Stomach smooth muscle (tissue), 2 donors: ENCODE measurements around the gene DLG3.
A peak's percentile ranks its signal among the peaks of the same experiment; 100 is the strongest.

Experiments used
- H3K27ac ChIP-seq: one replicate; pipeline ENCODE4 v1.7.0; 2013; ENCODE audit warnings: mild to moderate bottlenecking, low read length, inconsistent platforms
- H3K27me3 ChIP-seq, 2 donors: one replicate each; pipeline ENCODE4 v1.7.0; 2013; ENCODE audit warnings: low read length in 2 of 2; ENCODE audit not compliant: insufficient read depth in 2 of 2, control insufficient read depth in 1 of 2
- H3K36me3 ChIP-seq, 2 donors: one replicate each; pipeline ENCODE4 v1.7.0; 2013; ENCODE audit warnings: low read length in 2 of 2; ENCODE audit not compliant: control insufficient read depth in 2 of 2, insufficient read depth in 2 of 2
- H3K4me1 ChIP-seq: one replicate; pipeline ENCODE4 v1.7.0; 2013; ENCODE audit warnings: low read length; ENCODE audit not compliant: control insufficient read depth, insufficient read depth
- H3K4me3 ChIP-seq, 2 donors: one replicate each; pipeline ENCODE4 v1.7.0; 2013; ENCODE audit warnings: low read length in 2 of 2
- H3K9ac ChIP-seq, 2 donors: one replicate each; pipeline ENCODE4 v1.7.0; 2013; ENCODE audit warnings: low read length in 2 of 2, mild to moderate bottlenecking in 1 of 2
- H3K9me3 ChIP-seq, 2 donors: one replicate each; pipeline ENCODE4 v1.7.0; 2013; ENCODE audit warnings: low read length in 2 of 2; ENCODE audit not compliant: control insufficient read depth in 2 of 2
- donor health status: healthy.
- donor health status: Pancreatic carcinoma.

Gene DLG3

DNA sequence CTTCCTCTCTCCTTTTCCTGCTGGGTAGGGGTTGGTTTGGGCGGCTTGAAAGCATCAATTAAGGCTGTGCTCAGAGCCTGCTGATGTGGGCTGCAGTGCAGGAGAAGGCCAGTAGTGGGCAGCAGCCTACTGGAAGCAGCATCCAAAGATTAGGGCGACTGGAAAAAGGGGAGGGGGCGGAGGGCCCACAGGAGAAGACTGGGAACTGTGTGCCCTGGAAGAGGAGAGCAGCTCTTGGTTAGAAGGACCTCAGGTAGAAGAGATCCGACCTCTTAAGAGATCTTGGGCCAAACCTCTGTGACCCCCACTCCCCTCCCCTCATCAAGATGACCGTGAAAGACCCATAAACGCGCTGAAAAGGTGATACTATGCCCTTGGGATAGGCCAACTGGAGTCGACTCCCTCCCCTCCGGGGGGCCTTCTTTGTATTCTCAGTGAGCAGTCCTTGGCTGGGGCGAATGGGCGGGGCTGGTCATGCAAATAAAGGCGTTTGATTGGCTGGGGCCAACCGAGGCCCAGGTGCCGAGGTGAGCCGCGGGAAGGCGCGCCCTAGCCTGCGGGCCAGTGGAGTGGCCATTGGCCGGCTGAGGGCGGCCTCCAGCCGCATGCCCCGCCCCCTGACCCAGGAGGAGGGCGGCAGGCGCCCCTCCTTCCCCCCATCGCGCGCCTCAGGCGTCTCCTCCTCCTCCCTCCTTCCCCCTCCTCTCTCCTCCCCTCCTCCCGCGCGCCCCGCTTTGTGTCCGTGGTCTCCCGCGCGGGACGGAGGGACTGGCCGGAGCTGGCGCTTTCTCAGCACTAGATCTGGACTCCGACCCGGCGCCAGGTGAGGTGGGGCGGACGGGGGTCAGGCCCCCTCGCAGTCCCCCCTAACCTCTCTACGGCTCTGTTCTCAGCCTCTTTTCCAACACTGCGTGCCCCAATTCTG is 10.1 kb downstream of the DLG3 start:
- peak overlapping the region; percentile 62 to 64 for H3K9ac ChIP-seq
- H3K4me3 ChIP-seq = peak overlapping the region; percentile 60 to 74
- peaks cover 27% of the 10 kb centered on the region for H3K4me1 ChIP-seq
- H3K36me3 ChIP-seq = no peaks in the 10 kb centered on the region
- no peaks in the 10 kb centered on the region for H3K9me3 ChIP-seq
- H3K27ac ChIP-seq = peak overlapping the region; percentile 69
- peaks cover 0 to 5% of the 10 kb centered on the region in 2 donors for H3K27me3 ChIP-seq

DNA sequence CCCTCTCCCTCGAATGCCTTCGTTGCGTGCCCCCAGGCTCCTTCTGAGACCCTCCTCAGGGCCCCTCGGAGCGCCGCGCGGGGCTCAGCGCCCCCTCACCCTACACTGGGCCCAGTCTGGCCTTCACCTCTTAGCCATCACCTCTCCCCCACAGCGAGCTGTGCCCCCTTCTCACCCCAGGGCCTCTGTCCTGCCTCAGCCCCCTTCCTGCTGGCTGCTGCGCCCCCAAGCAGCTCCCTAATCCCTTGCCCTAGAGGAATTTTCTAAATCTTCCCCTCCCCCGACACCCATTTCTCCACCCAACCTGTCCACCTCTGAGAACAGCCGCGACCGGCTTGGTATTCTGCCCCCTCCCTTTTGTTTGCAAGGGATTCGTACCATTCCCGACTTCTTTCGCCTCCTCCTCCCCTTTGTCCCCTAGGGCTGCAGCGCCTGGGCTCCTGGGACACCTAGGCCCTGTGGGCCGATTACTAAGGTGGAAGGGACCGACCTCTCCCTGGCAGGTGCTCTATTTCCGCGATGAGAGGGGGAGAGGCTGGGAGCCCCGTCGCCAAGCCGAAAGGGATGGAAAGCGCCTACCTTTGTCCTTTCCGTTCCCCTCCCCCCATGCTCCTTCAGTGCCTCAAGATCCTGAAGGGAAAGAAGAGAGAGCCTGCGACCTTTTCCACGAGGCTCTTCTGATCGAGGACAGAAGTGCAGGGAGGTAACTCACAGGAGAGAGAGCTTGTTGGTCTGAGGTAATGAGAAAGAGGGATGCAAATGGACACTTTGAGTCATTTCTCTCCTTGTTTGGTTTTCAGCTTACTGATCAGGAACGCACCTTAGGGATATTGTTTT is 10.9 kb downstream of the DLG3 start:
- peaks cover 0 to 5% of the 10 kb centered on the region in 2 donors for H3K27me3 ChIP-seq
- H3K27ac ChIP-seq = peak overlapping the region; percentile 69
- no peaks in the 10 kb centered on the region for H3K36me3 ChIP-seq

DNA sequence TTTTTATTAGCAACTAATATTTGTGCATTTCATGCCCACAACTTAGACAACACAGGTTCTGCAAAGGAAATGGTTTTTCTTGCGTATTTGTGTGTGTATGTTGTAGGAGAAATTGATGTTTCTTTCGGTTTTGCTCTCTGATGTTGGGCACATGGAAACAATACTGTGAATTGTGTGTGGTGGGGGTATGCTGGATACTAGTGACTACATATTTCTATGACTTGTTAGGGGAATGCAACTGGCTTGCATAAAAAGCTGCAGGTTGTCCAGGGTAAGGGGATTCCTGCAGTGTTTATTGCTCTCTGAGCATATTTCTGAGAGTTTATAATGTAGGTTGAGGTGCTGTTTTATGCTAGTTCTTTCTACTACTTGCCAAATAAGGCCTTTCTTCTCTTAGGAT is 11.6 kb downstream of the DLG3 start:
- Histone ChIP-seq H3K36me3 (no peaks in the 10 kb centered on the region), H3K4me3 (peak overlapping the region; percentile 60 to 74), H3K27me3 (peaks cover 0 to 5% of the 10 kb centered on the region in 2 donors), H3K9me3 (no peaks in the 10 kb centered on the region), H3K9ac (no peak overlapping the region), H3K27ac (no peak overlapping the region), H3K4me1 (peaks cover 27% of the 10 kb centered on the region)

More for the DNA sequence above, 10.9 kb downstream of the DLG3 start:
- peaks cover 27% of the 10 kb centered on the region for H3K4me1 ChIP-seq
- peak overlapping the region; percentile 60 to 74 for H3K4me3 ChIP-seq
- H3K9ac ChIP-seq = peak overlapping the region; percentile 62 to 64
- H3K9me3 ChIP-seq = no peaks in the 10 kb centered on the region

DNA sequence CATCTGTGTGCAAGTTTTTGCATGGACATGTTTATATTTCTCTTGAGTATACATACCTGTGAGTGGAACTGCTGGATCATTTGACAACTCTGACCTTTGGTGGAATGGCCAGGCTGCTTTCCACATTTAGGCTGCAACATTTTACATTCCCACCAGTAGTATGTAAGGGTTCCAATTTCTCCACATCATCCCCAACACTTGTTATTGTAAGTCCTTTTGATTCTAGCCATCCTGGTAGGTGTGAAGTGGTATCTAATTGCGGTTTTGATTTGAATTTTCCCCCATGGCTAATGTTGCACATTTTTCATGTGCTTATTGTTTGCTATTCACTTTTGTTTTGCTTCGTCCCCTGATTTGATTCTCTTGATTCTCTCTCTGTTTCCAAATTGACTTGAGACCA is 16.4 kb downstream of the DLG3 start:
- H3K36me3 ChIP-seq = no peaks in the 10 kb centered on the region

DNA sequence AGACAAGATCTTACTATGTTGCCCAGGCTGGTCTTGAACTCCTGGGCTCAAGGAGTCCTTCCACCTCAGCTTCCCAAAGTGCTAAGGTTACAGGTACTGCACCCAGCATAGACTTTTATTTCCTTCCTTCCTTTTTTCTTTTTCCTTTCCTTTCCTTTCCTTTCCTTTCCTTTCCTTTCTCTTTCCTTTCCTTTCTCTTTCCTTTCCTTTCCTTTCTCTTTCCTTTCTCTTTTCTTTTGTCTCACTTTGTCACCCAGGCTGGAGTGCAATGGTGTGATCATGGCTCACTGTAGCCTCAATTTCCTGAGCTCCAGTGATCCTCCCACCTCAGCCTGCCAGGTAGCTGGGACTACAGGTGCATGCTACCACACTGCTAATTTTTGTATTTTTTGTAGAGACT is 19.4 kb downstream of the DLG3 start:
- no peaks in the 10 kb centered on the region for H3K27me3 ChIP-seq
- no peak overlapping the region for H3K27ac ChIP-seq
- H3K9me3 ChIP-seq = no peaks in the 10 kb centered on the region
- H3K4me3 ChIP-seq = no peak overlapping the region
- H3K9ac ChIP-seq = no peak overlapping the region
- H3K4me1 ChIP-seq = no peaks in the 10 kb centered on the region
- H3K36me3 ChIP-seq = no peaks in the 10 kb centered on the region

More for the DNA sequence above, 16.4 kb downstream of the DLG3 start:
- H3K27me3 ChIP-seq = no peaks in the 10 kb centered on the region
- H3K27ac ChIP-seq = no peak overlapping the region
- H3K9me3 ChIP-seq = no peaks in the 10 kb centered on the region
- no peak overlapping the region for H3K4me3 ChIP-seq
- H3K4me1 ChIP-seq = peaks cover 3% of the 10 kb centered on the region
- H3K9ac ChIP-seq = no peak overlapping the region

DNA sequence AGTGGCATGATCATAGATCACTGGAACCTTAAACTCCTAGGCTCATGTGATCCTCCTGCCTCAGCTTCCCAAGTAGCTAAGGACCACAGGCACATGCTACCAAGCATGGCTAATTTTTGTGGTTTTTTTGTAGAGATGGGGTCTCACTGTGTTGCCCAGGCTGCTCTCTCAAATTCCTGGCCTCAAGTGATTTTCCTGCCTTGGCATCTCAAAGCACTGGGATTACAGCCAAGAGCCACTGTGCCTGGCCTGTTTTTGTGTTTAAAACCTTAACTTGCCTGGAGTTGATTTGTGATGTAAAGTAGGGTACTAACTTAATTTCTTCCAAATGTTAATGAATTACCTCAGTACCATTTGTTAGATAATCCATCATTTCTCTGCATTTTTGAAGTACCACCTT is 22.3 kb downstream of the DLG3 start:
- Histone ChIP-seq H3K4me3 (no peak overlapping the region), H3K4me1 (no peaks in the 10 kb centered on the region), H3K9me3 (no peaks in the 10 kb centered on the region), H3K36me3 (no peaks in the 10 kb centered on the region), H3K9ac (no peak overlapping the region), H3K27me3 (no peaks in the 10 kb centered on the region), H3K27ac (no peak overlapping the region)

DNA sequence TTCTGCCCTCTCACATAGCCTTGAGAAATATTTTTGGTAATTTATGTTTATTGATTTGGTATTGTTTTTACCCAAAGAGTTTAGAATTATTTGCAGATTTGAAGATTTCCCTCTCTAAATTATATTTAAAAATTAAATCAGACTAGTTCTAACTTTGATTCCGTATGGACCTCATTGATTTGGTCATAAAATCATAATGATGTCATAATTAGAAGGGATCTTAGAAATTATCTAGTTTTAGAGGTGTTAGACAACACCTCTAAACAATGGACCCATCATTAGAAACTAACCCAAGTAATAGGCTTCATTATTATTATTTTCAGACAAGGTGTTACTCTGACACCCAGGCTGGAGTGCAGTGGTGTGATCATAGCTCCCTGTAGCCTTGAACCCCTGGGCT is 24.1 kb downstream of the DLG3 start:
- Histone ChIP-seq H3K4me3 (no peak overlapping the region), H3K4me1 (no peaks in the 10 kb centered on the region), H3K9me3 (no peaks in the 10 kb centered on the region), H3K9ac (no peak overlapping the region), H3K27me3 (no peaks in the 10 kb centered on the region), H3K36me3 (no peaks in the 10 kb centered on the region), H3K27ac (no peak overlapping the region)

DNA sequence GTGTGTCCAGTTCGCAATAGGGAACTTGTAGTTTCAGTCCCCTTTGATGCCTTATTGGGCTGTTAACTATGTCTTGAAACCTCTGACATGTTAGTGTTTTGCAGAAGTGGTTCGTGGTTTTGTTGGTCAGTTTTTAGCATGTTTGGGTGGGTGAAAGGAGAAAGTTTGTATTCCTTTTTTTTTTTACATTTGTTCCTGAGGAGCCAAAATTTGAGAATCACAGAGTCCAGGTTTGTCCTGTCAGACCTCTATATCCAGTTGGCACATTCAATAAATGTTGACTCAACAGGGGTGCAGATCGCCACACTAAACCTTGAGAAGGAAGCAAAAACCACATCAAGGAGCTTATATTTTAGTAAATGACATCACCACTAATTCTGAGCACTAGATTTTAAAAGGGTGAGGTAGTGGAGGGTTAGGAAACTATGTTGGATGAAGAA is 26.2 kb downstream of the DLG3 start:
- Histone ChIP-seq H3K9ac (no peak overlapping the region), H3K4me3 (no peak overlapping the region), H3K4me1 (no peaks in the 10 kb centered on the region), H3K27me3 (peaks cover 0 to 3% of the 10 kb centered on the region in 2 donors), H3K9me3 (no peaks in the 10 kb centered on the region), H3K36me3 (no peaks in the 10 kb centered on the region), H3K27ac (no peak overlapping the region)

DNA sequence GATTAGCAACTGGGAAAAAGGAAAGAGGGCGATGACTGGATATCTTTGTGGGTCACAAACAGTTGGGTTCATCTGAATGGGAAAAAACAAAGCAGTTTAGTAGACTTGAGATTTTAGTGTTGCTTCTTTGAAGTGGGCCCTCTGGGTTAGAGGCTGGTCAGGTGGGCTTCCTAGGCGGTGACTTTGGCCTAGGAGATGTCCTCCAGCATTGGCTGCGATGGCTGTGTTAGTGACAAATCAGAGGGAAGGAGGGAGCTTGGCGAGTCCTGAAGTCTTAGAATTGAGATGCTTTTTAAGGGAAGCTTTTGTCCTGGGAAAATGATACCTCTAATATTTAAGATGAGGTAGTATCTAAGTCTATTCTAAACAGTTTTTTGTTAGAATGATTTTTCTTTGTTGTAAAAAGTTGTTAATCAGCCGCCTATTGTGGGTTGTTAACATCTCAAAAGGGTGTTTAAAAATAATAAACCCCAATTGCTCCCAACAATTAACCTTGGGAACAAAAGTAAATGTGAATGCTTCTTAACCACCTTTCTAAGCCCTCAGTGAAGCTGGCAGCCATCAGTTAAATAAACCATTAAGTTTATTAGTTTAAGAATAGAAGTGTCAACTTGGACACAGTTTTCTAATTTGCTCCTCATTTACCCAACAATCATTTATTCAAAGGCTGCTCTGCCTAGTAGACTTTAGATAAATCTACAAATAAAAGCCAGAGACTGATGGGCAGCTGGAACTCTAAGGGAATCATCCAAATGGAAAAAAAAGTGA is 31.7 kb downstream of the DLG3 start:
- no peak overlapping the region for H3K4me3 ChIP-seq
- H3K4me1 ChIP-seq = peaks cover 14% of the 10 kb centered on the region
- peaks cover 0 to 18% of the 10 kb centered on the region in 2 donors for H3K27me3 ChIP-seq
- H3K36me3 ChIP-seq = no peaks in the 10 kb centered on the region
- H3K27ac ChIP-seq = peak overlapping the region; percentile 64
- H3K9ac ChIP-seq = no peak overlapping the region
- H3K9me3 ChIP-seq = no peaks in the 10 kb centered on the region
